ENCODE measurements around the gene ZNF81.
"Not testable (repeated sequence)": the region's sequence is repeated elsewhere in the genome, so short reads cannot be mapped to it uniquely, and the experiment has no call there.

Gene ZNF81

GRCh38 chrX:47836164-47837072 lies at the start of gene ZNF81:
Gene ZNF81 (plus strand): TSS chrX:47836902. CDS start chrX:47846268, 9,366 bp downstream.
- H3K36me3 ChIP-seq (ENCODE audit: control insufficient read depth, insufficient read depth, low read length) = no peaks in the 10 kb centered on the region
- DNase-seq (ENCODE audit: extremely low read depth, insufficient read length) = peak; percentile 88
- H3K27me3 ChIP-seq (replicated peaks; ENCODE audit: control insufficient read depth, insufficient read depth, low read length) = no peaks in the 10 kb centered on the region
- peak within 1 kb of the TSS; percentile 71 for H3K4me3 ChIP-seq (replicated peaks; ENCODE audit: low read depth, low read length)
- TF ChIP-seq CTCF (IDR thresholded peaks at IDR 0.05; ENCODE audit: insufficient read depth, low read length, poor library complexity, severe bottlenecking) = no peak

DNA sequence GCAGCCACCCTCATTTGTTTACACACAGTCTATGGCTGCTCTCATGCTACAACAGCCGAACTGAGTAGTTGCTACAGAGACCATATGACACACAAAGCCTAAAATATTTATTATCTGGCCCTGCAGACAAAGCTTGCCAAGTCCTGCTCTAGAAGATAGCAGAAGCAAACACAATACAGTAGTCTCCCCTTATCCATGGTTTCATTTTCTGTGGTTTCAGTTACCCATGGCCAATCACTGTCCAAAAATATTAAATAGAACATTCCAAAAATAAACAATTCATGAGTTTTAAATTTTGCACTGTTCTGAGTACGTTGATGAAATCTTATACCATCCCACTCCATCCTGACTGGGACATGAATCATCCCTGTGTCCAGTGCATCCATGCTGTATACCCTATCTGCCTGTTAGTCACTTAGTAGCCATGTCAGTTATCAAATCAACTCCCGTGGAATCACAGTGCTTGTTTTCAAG lies 40.2 kb upstream of the ZNF81 start:
- Histone ChIP-seq H3K27me3 (replicated peaks; ENCODE audit: control insufficient read depth, insufficient read depth, low read length) (no peaks in the 10 kb centered on the region), H3K4me3 (replicated peaks; ENCODE audit: low read depth, low read length) (no peak overlapping the region), H3K36me3 (ENCODE audit: control insufficient read depth, insufficient read depth, low read length) (no peaks in the 10 kb centered on the region)
- no peak for TF ChIP-seq CTCF (IDR thresholded peaks at IDR 0.05; ENCODE audit: insufficient read depth, low read length, poor library complexity, severe bottlenecking)
- DNase-seq (ENCODE audit: extremely low read depth, insufficient read length) = no peak

GRCh38 chrX:47797084-47797483 lies 39.6 kb upstream of the ZNF81 start:
- no peaks in the 10 kb centered on the region for H3K27me3 ChIP-seq (replicated peaks; ENCODE audit: control insufficient read depth, insufficient read depth, low read length)
- TF ChIP-seq CTCF (IDR thresholded peaks at IDR 0.05; ENCODE audit: insufficient read depth, low read length, poor library complexity, severe bottlenecking) = no peak
- H3K36me3 ChIP-seq (ENCODE audit: control insufficient read depth, insufficient read depth, low read length) = no peaks in the 10 kb centered on the region
- H3K4me3 ChIP-seq (replicated peaks; ENCODE audit: low read depth, low read length) = no peak overlapping the region
- no peak for DNase-seq (ENCODE audit: extremely low read depth, insufficient read length)

DNA sequence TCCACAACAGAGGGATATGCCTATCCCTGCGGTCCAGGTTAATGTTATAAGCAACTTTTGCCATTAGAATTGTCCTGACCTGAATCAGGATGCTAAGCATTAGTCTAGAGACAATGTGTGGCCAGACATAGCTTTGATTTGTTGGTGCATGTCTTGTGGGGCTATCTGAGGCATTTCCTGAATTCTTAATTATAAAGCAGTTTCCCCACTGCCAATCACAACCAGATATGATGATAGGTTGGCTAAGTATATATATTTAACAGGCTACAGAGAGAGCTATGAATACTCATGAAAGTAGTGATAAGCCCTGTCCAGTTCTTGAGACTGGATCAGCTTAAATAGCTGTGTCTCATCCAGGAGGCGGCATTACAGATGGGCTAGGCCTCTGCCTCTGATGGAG lies 37.8 kb upstream of the ZNF81 start:
- no peaks in the 10 kb centered on the region for H3K27me3 ChIP-seq (replicated peaks; ENCODE audit: control insufficient read depth, insufficient read depth, low read length)
- H3K4me3 ChIP-seq (replicated peaks; ENCODE audit: low read depth, low read length) = no peak overlapping the region
- H3K36me3 ChIP-seq (ENCODE audit: control insufficient read depth, insufficient read depth, low read length) = no peaks in the 10 kb centered on the region
- DNase-seq (ENCODE audit: extremely low read depth, insufficient read length) = no peak
- no peak for TF ChIP-seq CTCF (IDR thresholded peaks at IDR 0.05; ENCODE audit: insufficient read depth, low read length, poor library complexity, severe bottlenecking)

GRCh38 chrX:47802589-47802988 lies 34.1 kb upstream of the ZNF81 start:
- H3K4me3 ChIP-seq (replicated peaks; ENCODE audit: low read depth, low read length) = no peak overlapping the region
- TF ChIP-seq CTCF (IDR thresholded peaks at IDR 0.05; ENCODE audit: insufficient read depth, low read length, poor library complexity, severe bottlenecking) = no peak
- DNase-seq (ENCODE audit: extremely low read depth, insufficient read length) = no peak
- H3K27me3 ChIP-seq (replicated peaks; ENCODE audit: control insufficient read depth, insufficient read depth, low read length) = no peaks in the 10 kb centered on the region
- H3K36me3 ChIP-seq (ENCODE audit: control insufficient read depth, insufficient read depth, low read length) = no peaks in the 10 kb centered on the region

DNA sequence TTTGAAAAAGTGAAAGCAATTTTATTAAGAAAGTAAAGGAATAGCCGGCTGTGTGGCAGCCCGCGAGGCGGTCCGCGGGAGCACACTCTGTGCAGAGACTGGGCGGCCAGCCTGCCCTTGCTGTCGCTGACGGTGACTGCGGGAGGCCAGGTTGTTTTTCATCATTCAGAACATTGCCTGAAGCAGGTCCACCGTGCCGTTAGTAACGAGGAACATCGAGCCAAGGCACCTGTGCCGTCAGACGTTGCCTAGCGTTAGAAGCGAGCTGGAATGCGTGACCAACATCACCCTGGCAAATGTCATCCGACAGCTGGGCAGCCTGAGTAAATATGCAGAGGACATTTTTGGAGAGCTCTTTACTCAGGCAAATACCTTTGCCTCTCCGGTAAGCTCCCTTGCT lies 33.6 kb upstream of the ZNF81 start:
- not testable (repeated sequence) for H3K36me3 ChIP-seq (ENCODE audit: control insufficient read depth, insufficient read depth, low read length); H3K4me3 ChIP-seq (replicated peaks; ENCODE audit: low read depth, low read length); H3K27me3 ChIP-seq (replicated peaks; ENCODE audit: control insufficient read depth, insufficient read depth, low read length); DNase-seq (ENCODE audit: extremely low read depth, insufficient read length)

All from GM06990 (cell line).